ENCODE measurements around the gene NEK9.

- TF ChIP-seq ZFX (CRISPR knock-in tag; IDR thresholded peaks at IDR 0.05) (no peak), ZNF583 (CRISPR knock-in tag; IDR thresholded peaks at IDR 0.05) (no peak), ZNF780A (CRISPR knock-in tag; IDR thresholded peaks at IDR 0.05) (no peak), KLF16 (IDR thresholded peaks at IDR 0.05) (no peak), ZNF239 (CRISPR knock-in tag; IDR thresholded peaks at IDR 0.05) (no peak), POLR3A (IDR thresholded peaks at IDR 0.05; ENCODE audit: borderline replicate concordance, extremely low read depth, insufficient read depth, insufficient read length) (no peak), DNMT1 (IDR thresholded peaks at IDR 0.05) (no peak)
- TF ChIP-seq, protein P1, sequence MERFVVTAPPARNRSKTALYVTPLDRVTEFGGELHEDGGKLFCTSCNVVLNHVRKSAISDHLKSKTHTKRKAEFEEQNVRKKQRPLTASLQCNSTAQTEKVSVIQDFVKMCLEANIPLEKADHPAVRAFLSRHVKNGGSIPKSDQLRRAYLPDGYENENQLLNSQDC (CRISPR knock-in tag; IDR thresholded peaks at IDR 0.05) = no peak
These were observed 6.7 kb upstream of the NEK9 start for GRCh38 chr14:75133597-75133996.
